ENCODE results near the gene SASH1.
A peak's percentile ranks its signal among the peaks of the same experiment; 100 is the strongest.

SASH1 gene

DNA sequence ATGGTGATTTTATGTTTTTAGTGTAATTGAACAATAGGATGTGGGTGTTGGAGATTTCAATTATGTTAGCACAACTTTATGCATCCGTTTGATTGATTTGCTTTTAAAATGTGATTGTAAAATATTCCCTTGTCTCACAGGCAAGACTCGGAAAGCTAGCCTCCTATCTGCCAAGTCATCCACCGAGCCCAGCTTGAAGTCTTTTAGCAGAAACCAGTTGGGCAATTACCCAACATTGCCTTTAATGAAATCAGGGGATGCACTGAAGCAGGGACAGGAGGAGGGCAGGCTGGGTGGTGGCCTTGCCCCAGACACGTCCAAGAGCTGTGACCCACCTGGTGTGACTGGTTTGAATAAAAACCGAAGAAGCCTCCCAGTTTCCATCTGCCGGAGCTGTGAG lies 200.9 kb downstream of the SASH1 start:
- no peaks in the 10 kb centered on the region for H3K27me3 ChIP-seq (ENCODE audit: control insufficient read depth in 5 of 5, insufficient read depth in 4 of 5, low read length in 5 of 5)
- H3K4me1 ChIP-seq (ENCODE audit: control insufficient read depth in 5 of 5, insufficient read depth in 5 of 5, low read length in 5 of 5) = peaks cover 2 to 11% (median 7%) of the 10 kb centered on the region in 5 donors
- H3K4me3 ChIP-seq (ENCODE audit: low read depth in 1 of 5, low read length in 5 of 5) = no peak overlapping the region
- peaks cover 52 to 93% (median 88%) of the 10 kb centered on the region in 5 donors for H3K36me3 ChIP-seq (ENCODE audit: control insufficient read depth in 5 of 5, insufficient read depth in 5 of 5, low read length in 5 of 5)
- H3K9ac ChIP-seq (ENCODE audit: low read length in 5 of 5) = no peak overlapping the region
- H3K9me3 ChIP-seq (ENCODE audit: control insufficient read depth in 5 of 5, low read length in 5 of 5) = no peaks in the 10 kb centered on the region
- no peak overlapping the region for H3K27ac ChIP-seq (ENCODE audit: low read depth, low read length)

DNA sequence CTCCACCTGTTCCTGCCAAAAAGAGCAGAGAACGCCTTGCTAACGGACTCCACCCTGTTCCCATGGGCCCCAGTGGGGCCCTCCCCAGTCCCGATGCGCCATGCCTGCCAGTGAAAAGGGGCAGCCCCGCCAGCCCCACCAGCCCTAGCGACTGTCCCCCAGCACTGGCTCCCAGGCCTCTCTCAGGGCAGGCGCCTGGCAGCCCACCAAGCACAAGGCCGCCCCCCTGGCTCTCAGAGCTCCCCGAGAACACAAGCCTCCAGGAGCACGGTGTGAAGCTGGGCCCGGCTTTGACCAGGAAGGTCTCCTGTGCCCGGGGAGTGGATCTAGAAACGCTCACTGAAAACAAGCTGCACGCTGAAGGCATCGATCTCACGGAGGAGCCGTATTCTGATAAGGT lies 201.8 kb downstream of the SASH1 start:
- Histone ChIP-seq H3K27me3 (ENCODE audit: control insufficient read depth in 5 of 5, insufficient read depth in 4 of 5, low read length in 5 of 5) (no peaks in the 10 kb centered on the region), H3K4me3 (ENCODE audit: low read depth in 1 of 5, low read length in 5 of 5) (no peak overlapping the region), H3K27ac (ENCODE audit: low read depth, low read length) (no peak overlapping the region), H3K4me1 (ENCODE audit: control insufficient read depth in 5 of 5, insufficient read depth in 5 of 5, low read length in 5 of 5) (peaks cover 2 to 13% (median 6%) of the 10 kb centered on the region in 5 donors), H3K36me3 (ENCODE audit: control insufficient read depth in 5 of 5, insufficient read depth in 5 of 5, low read length in 5 of 5) (peaks cover 52 to 97% (median 93%) of the 10 kb centered on the region in 5 donors), H3K9me3 (ENCODE audit: control insufficient read depth in 5 of 5, low read length in 5 of 5) (no peaks in the 10 kb centered on the region), H3K9ac (ENCODE audit: low read length in 5 of 5) (no peak overlapping the region)

DNA sequence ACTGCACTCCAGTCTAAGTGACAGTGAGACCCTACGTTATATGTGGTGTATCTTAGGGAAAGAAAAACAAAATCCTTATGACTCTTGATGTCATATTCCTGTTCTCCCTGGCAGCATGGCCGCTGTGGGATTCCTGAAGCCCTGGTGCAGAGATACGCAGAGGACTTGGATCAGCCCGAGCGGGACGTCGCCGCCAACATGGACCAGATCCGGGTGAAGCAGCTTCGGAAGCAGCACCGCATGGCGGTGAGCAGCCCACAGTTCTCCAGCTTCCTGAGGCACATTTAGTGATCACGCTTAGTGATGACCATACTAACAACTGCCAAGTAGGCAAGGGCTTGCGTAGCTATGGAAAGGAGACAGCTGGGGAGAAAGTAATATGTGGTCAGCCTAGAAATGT lies 203.3 kb downstream of the SASH1 start:
- Histone ChIP-seq H3K9ac (ENCODE audit: low read length in 5 of 5) (no peak overlapping the region), H3K4me3 (ENCODE audit: low read depth in 1 of 5, low read length in 5 of 5) (no peak overlapping the region), H3K27me3 (ENCODE audit: control insufficient read depth in 5 of 5, insufficient read depth in 4 of 5, low read length in 5 of 5) (no peaks in the 10 kb centered on the region), H3K9me3 (ENCODE audit: control insufficient read depth in 5 of 5, low read length in 5 of 5) (no peaks in the 10 kb centered on the region), H3K27ac (ENCODE audit: low read depth, low read length) (no peak overlapping the region), H3K4me1 (ENCODE audit: control insufficient read depth in 5 of 5, insufficient read depth in 5 of 5, low read length in 5 of 5) (peaks cover 5 to 21% (median 6%) of the 10 kb centered on the region in 5 donors), H3K36me3 (ENCODE audit: control insufficient read depth in 5 of 5, insufficient read depth in 5 of 5, low read length in 5 of 5) (peaks cover 40 to 89% (median 86%) of the 10 kb centered on the region in 5 donors)

DNA sequence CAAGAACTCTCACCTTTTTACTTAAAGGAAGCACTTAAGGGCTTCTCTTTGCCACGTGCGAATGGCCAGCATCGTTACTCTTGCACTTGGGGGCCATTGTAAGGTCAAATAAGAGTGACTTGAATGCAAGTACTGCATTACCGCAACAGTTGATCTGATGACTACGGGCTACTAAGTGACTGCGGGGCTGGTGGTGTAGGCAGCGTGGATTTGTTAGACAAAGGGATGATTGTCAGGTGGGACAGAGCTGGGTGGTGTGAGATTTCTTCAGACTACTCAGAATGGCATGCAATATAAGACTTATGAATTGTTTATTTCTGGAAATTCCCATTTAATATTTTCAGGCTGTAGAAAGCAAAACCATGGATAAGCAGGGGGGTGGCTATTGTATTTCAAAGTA lies 204.5 kb downstream of the SASH1 start:
- H3K4me1 ChIP-seq (ENCODE audit: control insufficient read depth in 5 of 5, insufficient read depth in 5 of 5, low read length in 5 of 5) = peaks cover 5 to 27% (median 6%) of the 10 kb centered on the region in 5 donors
- no peak overlapping the region for H3K9ac ChIP-seq (ENCODE audit: low read length in 5 of 5)
- no peaks in the 10 kb centered on the region for H3K27me3 ChIP-seq (ENCODE audit: control insufficient read depth in 5 of 5, insufficient read depth in 4 of 5, low read length in 5 of 5)
- H3K4me3 ChIP-seq (ENCODE audit: low read depth in 1 of 5, low read length in 5 of 5) = no peak overlapping the region
- peaks cover 29 to 79% (median 77%) of the 10 kb centered on the region in 5 donors for H3K36me3 ChIP-seq (ENCODE audit: control insufficient read depth in 5 of 5, insufficient read depth in 5 of 5, low read length in 5 of 5)
- no peak overlapping the region for H3K27ac ChIP-seq (ENCODE audit: low read depth, low read length)
- H3K9me3 ChIP-seq (ENCODE audit: control insufficient read depth in 5 of 5, low read length in 5 of 5) = no peaks in the 10 kb centered on the region

DNA sequence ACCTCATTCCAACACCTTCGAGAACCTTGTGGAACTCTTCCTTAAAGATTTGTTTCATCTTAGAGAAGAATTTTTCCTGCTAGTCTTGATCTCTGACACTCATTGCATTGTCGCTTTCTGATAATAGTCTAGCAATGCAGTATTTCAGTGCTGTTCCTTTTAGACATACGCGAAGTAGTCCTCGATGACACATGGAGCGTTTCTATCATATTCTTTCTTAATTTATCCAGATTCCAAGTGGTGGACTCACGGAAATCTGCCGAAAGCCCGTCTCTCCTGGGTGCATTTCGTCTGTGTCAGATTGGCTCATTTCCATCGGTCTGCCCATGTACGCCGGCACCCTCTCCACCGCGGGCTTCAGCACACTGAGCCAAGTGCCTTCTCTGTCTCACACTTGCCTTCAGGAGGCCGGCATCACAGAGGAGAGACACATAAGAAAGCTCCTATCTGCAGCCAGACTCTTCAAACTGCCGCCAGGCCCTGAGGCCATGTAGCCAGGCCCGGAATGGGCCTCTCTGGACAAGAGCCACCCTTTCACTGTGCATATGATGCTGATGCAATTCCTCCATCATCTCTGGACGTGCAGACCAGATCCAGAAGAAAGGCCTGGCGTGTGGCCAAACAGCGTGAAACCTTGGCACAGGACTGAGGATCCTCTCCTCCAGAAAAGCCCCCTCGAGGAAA lies 205.6 kb downstream of the SASH1 start:
- Histone ChIP-seq H3K27ac (ENCODE audit: low read depth, low read length) (peak overlapping the region; percentile 46), H3K4me3 (ENCODE audit: low read depth in 1 of 5, low read length in 5 of 5) (no peak overlapping the region), H3K36me3 (ENCODE audit: control insufficient read depth in 5 of 5, insufficient read depth in 5 of 5, low read length in 5 of 5) (peaks cover 23 to 73% (median 68%) of the 10 kb centered on the region in 5 donors), H3K27me3 (ENCODE audit: control insufficient read depth in 5 of 5, insufficient read depth in 4 of 5, low read length in 5 of 5) (no peaks in the 10 kb centered on the region), H3K9ac (ENCODE audit: low read length in 5 of 5) (no peak overlapping the region), H3K4me1 (ENCODE audit: control insufficient read depth in 5 of 5, insufficient read depth in 5 of 5, low read length in 5 of 5) (peaks cover 5 to 27% (median 6%) of the 10 kb centered on the region in 5 donors), H3K9me3 (ENCODE audit: control insufficient read depth in 5 of 5, low read length in 5 of 5) (no peaks in the 10 kb centered on the region)

DNA sequence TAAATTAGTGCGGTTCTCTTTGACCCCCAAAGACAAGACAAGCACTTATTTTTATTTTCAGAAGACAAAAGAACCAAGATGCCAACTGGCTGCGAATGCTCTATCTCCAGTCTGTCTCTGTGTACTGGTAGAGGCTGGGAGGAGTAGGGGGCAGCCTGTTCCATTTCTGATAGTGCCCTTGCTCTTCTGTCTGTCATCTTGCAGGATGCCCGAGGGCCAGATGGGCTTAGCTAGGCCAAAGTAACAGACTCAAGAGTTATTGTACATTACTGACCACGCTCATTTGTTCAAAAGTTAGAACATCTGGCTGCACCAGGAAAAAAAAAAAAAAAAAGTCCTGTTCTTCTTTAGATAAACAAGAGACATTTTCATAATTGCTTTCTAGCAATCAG lies 206.1 kb downstream of the SASH1 start:
- no peak overlapping the region for H3K4me3 ChIP-seq (ENCODE audit: low read depth in 1 of 5, low read length in 5 of 5)
- H3K9me3 ChIP-seq (ENCODE audit: control insufficient read depth in 5 of 5, low read length in 5 of 5) = peaks cover 0 to 1% (median 0%) of the 10 kb centered on the region in 5 donors
- H3K9ac ChIP-seq (ENCODE audit: low read length in 5 of 5) = no peak overlapping the region
- H3K4me1 ChIP-seq (ENCODE audit: control insufficient read depth in 5 of 5, insufficient read depth in 5 of 5, low read length in 5 of 5) = peaks cover 5 to 27% (median 6%) of the 10 kb centered on the region in 5 donors
- H3K27me3 ChIP-seq (ENCODE audit: control insufficient read depth in 5 of 5, insufficient read depth in 4 of 5, low read length in 5 of 5) = no peaks in the 10 kb centered on the region
- H3K36me3 ChIP-seq (ENCODE audit: control insufficient read depth in 5 of 5, insufficient read depth in 5 of 5, low read length in 5 of 5) = peaks cover 21 to 67% (median 62%) of the 10 kb centered on the region in 5 donors
- H3K27ac ChIP-seq (ENCODE audit: low read depth, low read length) = peak overlapping the region; percentile 46

DNA sequence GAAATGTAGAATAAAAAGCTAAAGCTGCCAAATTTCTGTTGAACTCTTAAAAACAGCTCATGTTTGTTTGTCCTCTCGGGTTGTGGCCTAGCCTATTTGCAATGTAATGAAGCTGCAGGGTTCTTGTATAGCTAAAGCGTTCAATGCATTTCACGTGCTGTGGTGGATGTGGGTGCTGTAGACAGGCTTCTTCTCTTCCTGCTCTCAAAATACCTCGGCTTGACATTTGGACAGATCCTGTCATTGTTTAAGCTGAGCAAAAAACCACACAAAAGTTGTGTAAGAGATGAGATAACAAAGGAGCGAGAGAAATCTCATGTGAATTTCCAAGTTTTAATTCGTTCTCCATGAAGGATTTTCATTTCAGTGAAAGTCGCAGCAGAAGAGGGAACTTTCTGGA lies 207.9 kb downstream of the SASH1 start:
- Histone ChIP-seq H3K27me3 (ENCODE audit: control insufficient read depth in 5 of 5, insufficient read depth in 4 of 5, low read length in 5 of 5) (no peaks in the 10 kb centered on the region), H3K27ac (ENCODE audit: low read depth, low read length) (no peak overlapping the region), H3K9ac (ENCODE audit: low read length in 5 of 5) (no peak overlapping the region), H3K36me3 (ENCODE audit: control insufficient read depth in 5 of 5, insufficient read depth in 5 of 5, low read length in 5 of 5) (peaks cover 14 to 49% (median 44%) of the 10 kb centered on the region in 5 donors), H3K9me3 (ENCODE audit: control insufficient read depth in 5 of 5, low read length in 5 of 5) (peaks cover 0 to 5% (median 0%) of the 10 kb centered on the region in 5 donors), H3K4me1 (ENCODE audit: control insufficient read depth in 5 of 5, insufficient read depth in 5 of 5, low read length in 5 of 5) (peaks cover 5 to 27% (median 6%) of the 10 kb centered on the region in 5 donors), H3K4me3 (ENCODE audit: low read depth in 1 of 5, low read length in 5 of 5) (no peak overlapping the region)

DNA sequence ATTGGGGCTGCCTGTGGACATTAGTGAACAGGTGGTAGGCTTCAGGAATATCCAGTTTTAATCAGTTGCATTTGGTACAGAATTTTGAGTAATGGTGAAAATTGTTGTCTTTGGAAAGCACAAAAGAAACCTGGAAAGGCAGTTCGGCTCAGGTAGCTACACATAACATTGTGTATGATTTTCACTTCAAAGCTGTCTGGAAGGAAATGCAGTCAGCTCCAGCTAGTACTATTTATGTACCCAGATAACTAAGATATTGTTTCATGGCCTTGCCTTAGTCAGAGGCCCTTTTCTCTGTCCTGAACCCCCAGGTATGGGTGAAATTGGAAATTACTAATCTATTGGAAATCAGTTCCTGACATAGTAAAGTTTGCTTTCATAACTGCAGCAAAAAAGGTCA lies 208.6 kb downstream of the SASH1 start:
- Histone ChIP-seq H3K4me3 (ENCODE audit: low read depth in 1 of 5, low read length in 5 of 5) (no peak overlapping the region), H3K9me3 (ENCODE audit: control insufficient read depth in 5 of 5, low read length in 5 of 5) (peaks cover 0 to 5% (median 0%) of the 10 kb centered on the region in 5 donors), H3K36me3 (ENCODE audit: control insufficient read depth in 5 of 5, insufficient read depth in 5 of 5, low read length in 5 of 5) (peaks cover 14 to 43% (median 37%) of the 10 kb centered on the region in 5 donors), H3K4me1 (ENCODE audit: control insufficient read depth in 5 of 5, insufficient read depth in 5 of 5, low read length in 5 of 5) (peaks cover 5 to 27% (median 6%) of the 10 kb centered on the region in 5 donors), H3K27ac (ENCODE audit: low read depth, low read length) (no peak overlapping the region), H3K27me3 (ENCODE audit: control insufficient read depth in 5 of 5, insufficient read depth in 4 of 5, low read length in 5 of 5) (no peaks in the 10 kb centered on the region), H3K9ac (ENCODE audit: low read length in 5 of 5) (no peak overlapping the region)

DNA sequence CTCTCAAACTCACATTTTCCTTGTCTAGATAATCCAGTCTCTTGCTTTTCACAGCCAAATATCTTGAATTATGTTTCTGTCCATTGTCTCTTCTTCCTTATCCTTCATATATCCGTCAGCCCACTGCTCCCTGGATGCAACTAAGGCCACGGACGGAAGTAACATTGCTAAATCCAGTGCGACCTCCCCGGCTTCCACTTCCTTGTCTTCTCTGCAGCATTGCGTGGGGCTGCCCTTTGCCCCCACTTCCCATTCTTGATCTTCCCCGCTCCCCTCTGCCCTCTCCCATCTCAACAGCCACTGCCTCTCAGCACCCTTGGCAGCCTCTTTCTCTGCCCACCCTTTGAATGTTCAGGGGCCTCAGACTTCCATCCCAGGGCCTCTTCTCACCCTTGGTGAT lies 213.8 kb downstream of the SASH1 start:
- no peak overlapping the region for H3K9ac ChIP-seq (ENCODE audit: low read length in 5 of 5)
- no peak overlapping the region for H3K27ac ChIP-seq (ENCODE audit: low read depth, low read length)
- H3K4me1 ChIP-seq (ENCODE audit: control insufficient read depth in 5 of 5, insufficient read depth in 5 of 5, low read length in 5 of 5) = peaks cover 0 to 9% (median 7%) of the 10 kb centered on the region in 5 donors
- peaks cover 0 to 5% (median 0%) of the 10 kb centered on the region in 5 donors for H3K9me3 ChIP-seq (ENCODE audit: control insufficient read depth in 5 of 5, low read length in 5 of 5)
- H3K4me3 ChIP-seq (ENCODE audit: low read depth in 1 of 5, low read length in 5 of 5) = no peak overlapping the region
- peaks cover 0 to 3% (median 0%) of the 10 kb centered on the region in 5 donors for H3K36me3 ChIP-seq (ENCODE audit: control insufficient read depth in 5 of 5, insufficient read depth in 5 of 5, low read length in 5 of 5)
- H3K27me3 ChIP-seq (ENCODE audit: control insufficient read depth in 5 of 5, insufficient read depth in 4 of 5, low read length in 5 of 5) = no peaks in the 10 kb centered on the region

DNA sequence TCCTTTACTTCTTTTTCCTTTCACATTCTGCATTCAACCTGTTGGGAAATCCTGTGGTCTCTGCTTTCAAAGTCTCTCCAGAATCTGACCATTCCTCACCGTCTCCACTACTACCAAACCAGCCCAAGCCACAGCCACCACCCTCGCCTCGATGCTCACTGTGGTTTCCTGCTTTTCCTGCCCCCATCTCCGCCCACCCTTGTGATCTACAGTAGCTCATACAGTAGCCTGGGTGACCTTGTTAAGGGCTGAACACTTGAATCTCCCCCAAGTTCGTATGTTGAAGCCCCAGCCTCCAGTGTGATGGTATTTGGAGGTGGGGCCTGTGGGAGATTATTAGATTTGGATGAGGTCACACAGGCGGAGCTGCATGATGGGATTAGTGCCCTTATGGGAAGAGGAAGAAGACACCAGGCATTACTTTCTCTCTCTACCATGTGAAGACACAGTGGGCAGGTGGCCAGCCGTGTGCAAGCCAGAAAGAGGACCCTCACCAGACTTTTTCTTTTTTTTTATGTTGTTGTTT lies 215.2 kb downstream of the SASH1 start:
- Histone ChIP-seq H3K36me3 (ENCODE audit: control insufficient read depth in 5 of 5, insufficient read depth in 5 of 5, low read length in 5 of 5) (no peaks in the 10 kb centered on the region), H3K4me1 (ENCODE audit: control insufficient read depth in 5 of 5, insufficient read depth in 5 of 5, low read length in 5 of 5) (peaks cover 0 to 8% (median 7%) of the 10 kb centered on the region in 5 donors), H3K9ac (ENCODE audit: low read length in 5 of 5) (no peak overlapping the region), H3K9me3 (ENCODE audit: control insufficient read depth in 5 of 5, low read length in 5 of 5) (peaks cover 0 to 5% (median 0%) of the 10 kb centered on the region in 5 donors), H3K27me3 (ENCODE audit: control insufficient read depth in 5 of 5, insufficient read depth in 4 of 5, low read length in 5 of 5) (no peaks in the 10 kb centered on the region), H3K27ac (ENCODE audit: low read depth, low read length) (no peak overlapping the region), H3K4me3 (ENCODE audit: low read depth in 1 of 5, low read length in 5 of 5) (no peak overlapping the region)
